ENCODE results near the gene LBH.

The LBH gene

GRCh38 chr2:30283931-30284565, 52.7 kb downstream of the LBH start:
- DNase-seq (ENCODE audit: low read depth, low spot score) = no peak
- TF ChIP-seq FOXP2 (optimal IDR thresholded peaks at IDR 0.05; ENCODE audit: control extremely low read depth, extremely low read length, insufficient read depth) = no peak
- TF ChIP-seq EZH2 (IDR thresholded peaks at IDR 0.05) = no peak
- TF ChIP-seq POLR2AphosphoS5 (IDR thresholded peaks at IDR 0.05; ENCODE audit: borderline replicate concordance, low read depth, low read length) = no peak
- H3K9ac ChIP-seq (ENCODE audit: insufficient read length) = no peak overlapping the region
- no peak overlapping the region for H3K27ac ChIP-seq
- H3K4me3 ChIP-seq = no peak overlapping the region
- H3K36me3 ChIP-seq (ENCODE audit: insufficient read depth, low read length) = no peaks in the 10 kb centered on the region
- H3K9me3 ChIP-seq (ENCODE audit: low read depth, low read length) = no peaks in the 10 kb centered on the region

- Histone ChIP-seq H3K9ac (ENCODE audit: insufficient read length) (no peak overlapping the region), H3K9me3 (ENCODE audit: low read depth, low read length) (no peaks in the 10 kb centered on the region), H3K4me3 (no peak overlapping the region), H3K27ac (no peak overlapping the region), H3K36me3 (ENCODE audit: insufficient read depth, low read length) (no peaks in the 10 kb centered on the region)
- DNase-seq (ENCODE audit: low read depth, low spot score) = no peak
- TF ChIP-seq EZH2 (IDR thresholded peaks at IDR 0.05) (no peak), FOXP2 (optimal IDR thresholded peaks at IDR 0.05; ENCODE audit: control extremely low read depth, extremely low read length, insufficient read depth) (no peak), POLR2AphosphoS5 (IDR thresholded peaks at IDR 0.05; ENCODE audit: borderline replicate concordance, low read depth, low read length) (no peak)
These were observed 54.4 kb downstream of the LBH start for GRCh38 chr2:30285758-30286157.

- Histone ChIP-seq H3K27ac (no peak overlapping the region), H3K36me3 (ENCODE audit: insufficient read depth, low read length) (no peaks in the 10 kb centered on the region), H3K9me3 (ENCODE audit: low read depth, low read length) (no peaks in the 10 kb centered on the region), H3K4me3 (no peak overlapping the region), H3K9ac (ENCODE audit: insufficient read length) (no peak overlapping the region)
- DNase-seq (ENCODE audit: low read depth, low spot score) = no peak
- TF ChIP-seq FOXP2 (optimal IDR thresholded peaks at IDR 0.05; ENCODE audit: control extremely low read depth, extremely low read length, insufficient read depth) = no peak
These were observed 56.0 kb downstream of the LBH start for GRCh38 chr2:30287190-30287840.

GRCh38 chr2:30287857-30288513, 56.7 kb downstream of the LBH start:
- Histone ChIP-seq H3K4me3 (peak overlapping the region; percentile 12; the same call in 1 of the 2 replicates), H3K27ac (peak overlapping the region; percentile 18), H3K9ac (ENCODE audit: insufficient read length) (no peak overlapping the region), H3K36me3 (ENCODE audit: insufficient read depth, low read length) (no peaks in the 10 kb centered on the region), H3K9me3 (ENCODE audit: low read depth, low read length) (no peaks in the 10 kb centered on the region)
- DNase-seq (ENCODE audit: low read depth, low spot score) = no peak
- TF ChIP-seq EZH2 (IDR thresholded peaks at IDR 0.05) (no peak), FOXP2 (optimal IDR thresholded peaks at IDR 0.05; ENCODE audit: control extremely low read depth, extremely low read length, insufficient read depth) (no peak), POLR2AphosphoS5 (IDR thresholded peaks at IDR 0.05; ENCODE audit: borderline replicate concordance, low read depth, low read length) (no peak)

GRCh38 chr2:30288561-30288960, 57.2 kb downstream of the LBH start:
- H3K9ac ChIP-seq (ENCODE audit: insufficient read length) = peak overlapping the region; percentile 19
- no peaks in the 10 kb centered on the region for H3K9me3 ChIP-seq (ENCODE audit: low read depth, low read length)
- TF ChIP-seq EZH2 (IDR thresholded peaks at IDR 0.05) = no peak
- no peak for TF ChIP-seq POLR2AphosphoS5 (IDR thresholded peaks at IDR 0.05; ENCODE audit: borderline replicate concordance, low read depth, low read length)
- no peak for TF ChIP-seq FOXP2 (optimal IDR thresholded peaks at IDR 0.05; ENCODE audit: control extremely low read depth, extremely low read length, insufficient read depth)
- DNase-seq (ENCODE audit: low read depth, low spot score) = no peak
- peak overlapping the region; percentile 12; the same call in 1 of the 2 replicates for H3K4me3 ChIP-seq
- peak overlapping the region; percentile 18 for H3K27ac ChIP-seq
- no peaks in the 10 kb centered on the region for H3K36me3 ChIP-seq (ENCODE audit: insufficient read depth, low read length)

GRCh38 chr2:30293303-30293921, 62.1 kb downstream of the LBH start:
- H3K4me3 ChIP-seq = no peak overlapping the region
- TF ChIP-seq POLR2AphosphoS5 (IDR thresholded peaks at IDR 0.05; ENCODE audit: borderline replicate concordance, low read depth, low read length) (no peak), FOXP2 (optimal IDR thresholded peaks at IDR 0.05; ENCODE audit: control extremely low read depth, extremely low read length, insufficient read depth) (no peak), EZH2 (IDR thresholded peaks at IDR 0.05) (no peak)
- no peak overlapping the region; the same call in 1 of the 2 replicates for H3K27ac ChIP-seq
- no peak overlapping the region for H3K9ac ChIP-seq (ENCODE audit: insufficient read length)
- H3K36me3 ChIP-seq (ENCODE audit: insufficient read depth, low read length) = no peaks in the 10 kb centered on the region
- DNase-seq (ENCODE audit: low read depth, low spot score) = no peak
- H3K9me3 ChIP-seq (ENCODE audit: low read depth, low read length) = no peaks in the 10 kb centered on the region

- H3K9me3 ChIP-seq (ENCODE audit: low read depth, low read length) = no peaks in the 10 kb centered on the region
- H3K9ac ChIP-seq (ENCODE audit: insufficient read length) = no peak overlapping the region
- peak overlapping the region; percentile 27; the same call in 1 of the 2 replicates for H3K27ac ChIP-seq
- H3K36me3 ChIP-seq (ENCODE audit: insufficient read depth, low read length) = no peaks in the 10 kb centered on the region
- DNase-seq (ENCODE audit: low read depth, low spot score) = no peak
- TF ChIP-seq POLR2AphosphoS5 (IDR thresholded peaks at IDR 0.05; ENCODE audit: borderline replicate concordance, low read depth, low read length) (no peak), FOXP2 (optimal IDR thresholded peaks at IDR 0.05; ENCODE audit: control extremely low read depth, extremely low read length, insufficient read depth) (no peak), EZH2 (IDR thresholded peaks at IDR 0.05) (no peak)
- no peak overlapping the region for H3K4me3 ChIP-seq
These were observed 62.8 kb downstream of the LBH start for GRCh38 chr2:30294133-30294532.

- no peak for DNase-seq (ENCODE audit: low read depth, low spot score)
- TF ChIP-seq POLR2AphosphoS5 (IDR thresholded peaks at IDR 0.05; ENCODE audit: borderline replicate concordance, low read depth, low read length) (no peak), EZH2 (IDR thresholded peaks at IDR 0.05) (no peak), FOXP2 (optimal IDR thresholded peaks at IDR 0.05; ENCODE audit: control extremely low read depth, extremely low read length, insufficient read depth) (no peak)
These were observed 65.2 kb downstream of the LBH start for GRCh38 chr2:30296496-30296895.

More at GRCh38 chr2:30296496-30296895, 65.2 kb downstream of the LBH start:
- Histone ChIP-seq H3K9me3 (ENCODE audit: low read depth, low read length) (no peaks in the 10 kb centered on the region), H3K27ac (no peak overlapping the region), H3K4me3 (no peak overlapping the region), H3K36me3 (ENCODE audit: insufficient read depth, low read length) (no peaks in the 10 kb centered on the region), H3K9ac (ENCODE audit: insufficient read length) (no peak overlapping the region)

All from SK-N-MC (cell line).